Aorta (tissue), 5 donors: ENCODE data around the gene DRC3. TPM values are rescaled to one million over a fixed set of nuclear protein-coding genes. Genes with fewer than 3 reads are reported as not detected.

Experiments
- ATAC-seq: fragments of 200-7000 bp; cut with Tn5 transposase; one replicate; pipeline ENCODE4 v1.9.1; 2022; ENCODE audit warnings: moderate library complexity; ENCODE audit not compliant: low FRiP score
- DNase-seq, 2 donors: peaks; one replicate each; pipeline ENCODE4 v3.0.0-alpha.2; 2020
- H3K27ac ChIP-seq, 2 donors: one replicate each; pipeline ENCODE4 v1.5.1; 2013; ENCODE audit warnings: low read length in 2 of 2, mild to moderate bottlenecking in 2 of 2, moderate library complexity in 2 of 2, control low read depth in 1 of 2, inconsistent platforms in 1 of 2, low read depth in 1 of 2
- H3K27me3 ChIP-seq, 2 donors: one replicate each; pipeline ENCODE4 v1.6.1; 2013; ENCODE audit warnings: control low read depth in 1 of 2, low read length in 1 of 2, mild to moderate bottlenecking in 1 of 2, moderate library complexity in 1 of 2; ENCODE audit not compliant: insufficient read depth in 2 of 2, control insufficient read depth in 1 of 2
- H3K36me3 ChIP-seq, 2 donors: one replicate each; pipeline ENCODE4 v1.6.1; 2013; ENCODE audit warnings: control low read depth in 1 of 2, low read length in 1 of 2, mild to moderate bottlenecking in 1 of 2; ENCODE audit not compliant: insufficient read depth in 2 of 2, control insufficient read depth in 1 of 2
- H3K4me1 ChIP-seq, 2 donors: one replicate each; pipeline ENCODE4 v1.6.1; 2013; ENCODE audit warnings: low read length in 2 of 2, control low read depth in 1 of 2, mild to moderate bottlenecking in 1 of 2, moderate library complexity in 1 of 2; ENCODE audit not compliant: insufficient read depth in 2 of 2, control insufficient read depth in 1 of 2
- H3K4me3 ChIP-seq, 2 donors: one replicate each; pipeline ENCODE4 v1.5.1; 2013; ENCODE audit warnings: low read length in 2 of 2, control low read depth in 1 of 2, mild to moderate bottlenecking in 1 of 2
- H3K9me3 ChIP-seq: one replicate; pipeline ENCODE4 v1.6.1; 2013; ENCODE audit warnings: mild to moderate bottlenecking, low read length; ENCODE audit not compliant: control insufficient read depth
- WGBS, 2 donors: extraction: QIAGEN DNeasy Blood & Tissue Kit; methylation state at CpG; one replicate each; pipeline ENCODE4 v1.1.7; 2013; 5-methylcytosine and 5-hydroxymethylcytosine counted together
- intact Hi-C, 2 donors: fragments of 100-400 bp; cut with DNase I; formaldehyde crosslinking; loops; one replicate each; pipeline versions ENCODE4 v1.14.2 to v1.15.0; 2022
- polyA plus RNA-seq, 2 donors: library from polyadenylated mRNA; stranded (reverse); fragments of 200-250 nt; gene quantifications; one replicate each; pipeline ENCODE4 v1.2.3, GENCODE V29; 2013
- total RNA-seq, 2 donors: library from RNA; stranded (reverse); fragmentation: NEBNext Ultra II Directional; extraction: Animal tissue kit (Norgen Biotek cat#: 25700); gene quantifications; one replicate each; pipeline ENCODE4 v1.2.1, GENCODE V29; 2021
- donor health status: healthy with polysubstance abuse.
- donor health status: Bipolar disorder and iron deficiency.
- donor health status: DM: no; HTN: no; CAD: no.
- donor health status: DM: no; HTN: no; CAD: no.
- donor health status: DM: yes; HTN: yes; CAD: no.

The DRC3 gene
- total and polyA plus RNA-seq, 4 donors = 1.4 to 7.9 (median 2.4) TPM

- H3K4me1 ChIP-seq = no peaks in the 10 kb centered on the region
- intact Hi-C loops = no loop called here
- peak in 1 of 2 donors; percentile 7 for DNase-seq
Observed at GRCh38 chr17:17965152-17965721, 7.4 kb upstream of the DRC3 start.

GRCh38 chr17:17966399-17966798, 6.3 kb upstream of the DRC3 start:
- intact Hi-C loops = no loop called here
- ATAC-seq (no peak), DNase-seq (no peak)
- Histone ChIP-seq H3K27me3 (no peaks in the 10 kb centered on the region), H3K4me3 (no peak overlapping the region), H3K36me3 (no peaks in the 10 kb centered on the region), H3K27ac (no peak overlapping the region), H3K9me3 (no peaks in the 10 kb centered on the region), H3K4me1 (no peaks in the 10 kb centered on the region)
- 86 to 91% methylated on average over 3 of the region's 3 CpGs for WGBS, 2 donors

More at GRCh38 chr17:17965152-17965721, 7.4 kb upstream of the DRC3 start:
- Histone ChIP-seq H3K9me3 (no peaks in the 10 kb centered on the region), H3K36me3 (no peaks in the 10 kb centered on the region), H3K27ac (no peak overlapping the region), H3K4me3 (no peak overlapping the region), H3K27me3 (no peaks in the 10 kb centered on the region)
- 92 to 95% methylated on average over 2 of the region's 2 CpGs for WGBS, 2 donors
- no peak for ATAC-seq

- H3K27ac ChIP-seq = peak overlapping the region in 1 of 2 donors; percentile 21
- DNase-seq (no peak), ATAC-seq (no peak)
- H3K9me3 ChIP-seq = no peaks in the 10 kb centered on the region
- 23 to 32% methylated on average over 1 of the region's 1 CpG for WGBS, 2 donors
- no peaks in the 10 kb centered on the region for H3K4me1 ChIP-seq
- H3K36me3 ChIP-seq = no peaks in the 10 kb centered on the region
- H3K4me3 ChIP-seq = peak overlapping the region; percentile 62 to 75
- intact Hi-C loops = loop anchor here in 1 of 2 donors (10.0 kb wide), 1 partner anchor 56 kb away; no protein-coding TSS in a partner anchor
- no peaks in the 10 kb centered on the region for H3K27me3 ChIP-seq
Observed at GRCh38 chr17:17970699-17971430, 1.8 kb upstream of the DRC3 start.

- H3K36me3 ChIP-seq = no peaks in the 10 kb centered on the region
- DNase-seq = peak in 1 of 2 donors; percentile 86
- no peaks in the 10 kb centered on the region for H3K9me3 ChIP-seq
- 0% methylated on average over 31 to 33 of the region's 33 CpGs for WGBS, 2 donors
- intact Hi-C loops = loop anchor here (1.0 to 10.0 kb wide), 3 partner anchors 57 to 94 kb away; partner anchors contain the start of genes ATPAF2 (in 1 of the 2) and GID4 (in 1 of the 2)
- H3K27me3 ChIP-seq = no peaks in the 10 kb centered on the region
- no peak for ATAC-seq
- peak overlapping the region in 1 of 2 donors; percentile 88 for H3K27ac ChIP-seq
- peak overlapping the region; percentile 62 to 75 for H3K4me3 ChIP-seq
- no peaks in the 10 kb centered on the region for H3K4me1 ChIP-seq
Observed at GRCh38 chr17:17971431-17972125, 1.1 kb upstream of the DRC3 start.

- peak; percentile 0 for ATAC-seq
- intact Hi-C loops = loop anchor here (1.0 to 10.0 kb wide), 3 partner anchors 58 to 96 kb away; partner anchors contain the start of genes ATPAF2 (in 1 of the 2) and GID4 (in 1 of the 2)
- Histone ChIP-seq H3K36me3 (no peaks in the 10 kb centered on the region), H3K27me3 (no peaks in the 10 kb centered on the region), H3K9me3 (no peaks in the 10 kb centered on the region), H3K4me3 (peak overlapping the region; percentile 58 to 74), H3K4me1 (no peaks in the 10 kb centered on the region), H3K27ac (no peak overlapping the region)
- 2 to 3% methylated on average over 13 of the region's 13 CpGs for WGBS, 2 donors
- no peak for DNase-seq
Observed at GRCh38 chr17:17972952-17973254, 241 bp downstream of the DRC3 start.

- no peaks in the 10 kb centered on the region for H3K9me3 ChIP-seq
- no peaks in the 10 kb centered on the region for H3K4me1 ChIP-seq
- no peaks in the 10 kb centered on the region for H3K27me3 ChIP-seq
- no peak overlapping the region for H3K27ac ChIP-seq
- ATAC-seq (no peak), DNase-seq (peak in 1 of 2 donors; percentile 12)
- H3K36me3 ChIP-seq = no peaks in the 10 kb centered on the region
- intact Hi-C loops = loop anchor here in 1 of 2 donors (10.0 kb wide), 1 partner anchor 61 kb away; no protein-coding TSS in a partner anchor
- no peak overlapping the region for H3K4me3 ChIP-seq
- WGBS, 2 donors = 58 to 65% methylated on average over 8 of the region's 8 CpGs
Observed at GRCh38 chr17:17975436-17975835, 2.8 kb downstream of the DRC3 start.

GRCh38 chr17:17976931-17977570, 4.4 kb downstream of the DRC3 start:
- Histone ChIP-seq H3K4me3 (no peak overlapping the region), H3K27me3 (no peaks in the 10 kb centered on the region), H3K4me1 (no peaks in the 10 kb centered on the region), H3K36me3 (no peaks in the 10 kb centered on the region), H3K9me3 (no peaks in the 10 kb centered on the region), H3K27ac (no peak overlapping the region)
- WGBS, 2 donors = 85% methylated on average over 10 of the region's 10 CpGs
- intact Hi-C loops = loop anchor here in 1 of 2 donors (10.0 kb wide), 1 partner anchor 62 kb away; no protein-coding TSS in a partner anchor
- no peak for ATAC-seq
- DNase-seq = peak in 1 of 2 donors; percentile 54
